Glutamatergic neuron (in vitro differentiated cells): ENCODE data around the gene CXXC5. TPM values are rescaled to one million over a fixed set of nuclear protein-coding genes. Genes with fewer than 3 reads are reported as not detected.

ENCODE experiments used
- DNase-seq: peaks from one replicate; pipeline ENCODE4 v3.0.0; 2022
- H3K27ac Mint-ChIP-seq: one replicate; pipeline ENCODE4 v1.8.0; 2020; ENCODE audit warnings: mild to moderate bottlenecking, mixed read lengths, inconsistent platforms; ENCODE audit not compliant: unreplicated experiment
- H3K27me3 Mint-ChIP-seq: one replicate; pipeline ENCODE4 v1.8.0; 2020; ENCODE audit warnings: mild to moderate bottlenecking, moderate library complexity, mixed read lengths, inconsistent platforms; ENCODE audit not compliant: unreplicated experiment
- H3K36me3 Mint-ChIP-seq: one replicate; pipeline ENCODE4 v1.8.0; 2020; ENCODE audit warnings: mild to moderate bottlenecking, mixed read lengths, inconsistent platforms; ENCODE audit not compliant: unreplicated experiment
- H3K4me1 Mint-ChIP-seq: one replicate; pipeline ENCODE4 v1.8.0; 2020; ENCODE audit warnings: mild to moderate bottlenecking, low read depth, mixed read lengths, inconsistent platforms; ENCODE audit not compliant: unreplicated experiment
- H3K4me3 Mint-ChIP-seq: one replicate; pipeline ENCODE4 v1.8.0; 2020; ENCODE audit warnings: mild to moderate bottlenecking, mixed read lengths, inconsistent platforms; ENCODE audit not compliant: unreplicated experiment
- H3K9me3 Mint-ChIP-seq: one replicate; pipeline ENCODE4 v1.8.0; 2020; ENCODE audit warnings: mild to moderate bottlenecking, moderate library complexity, mixed read lengths, inconsistent platforms; ENCODE audit not compliant: unreplicated experiment
- CTCF ChIP-seq: fragments of 200-600 bp; sonication (generic); IDR thresholded peaks from one replicate; pipeline ENCODE4 v1.5.0; 2021; ENCODE audit not compliant: partially characterized antibody, unreplicated experiment
- total RNA-seq: library from RNA; stranded (reverse); fragmentation: NEBNext Ultra II Directional; extraction: Animal tissue kit (Norgen Biotek cat#: 25700); gene quantifications from one replicate; pipeline ENCODE4 v1.2.1, GENCODE V29; 2021; ENCODE audit not compliant: unreplicated experiment

The CXXC5 gene
- total RNA-seq, 1 donor from 2014 or later, result 130 TPM

GRCh38 chr5:139641116-139642080 lies 6.8 kb upstream of the CXXC5 start:
- no peak for DNase-seq
- Mint-ChIP-seq H3K27me3 (peaks cover 9% of the 10 kb centered on the region), H3K27ac (no peak overlapping the region), H3K4me1 (peaks cover 66% of the 10 kb centered on the region), H3K4me3 (peak overlapping the region; percentile 31), H3K36me3 (no peaks in the 10 kb centered on the region), H3K9me3 (peaks cover 25% of the 10 kb centered on the region)
- no peak for TF ChIP-seq CTCF

- Mint-ChIP-seq H3K27ac (no peak overlapping the region), H3K4me1 (peaks cover 63% of the 10 kb centered on the region), H3K9me3 (peaks cover 29% of the 10 kb centered on the region), H3K4me3 (peak overlapping the region; percentile 31), H3K36me3 (no peaks in the 10 kb centered on the region), H3K27me3 (peaks cover 11% of the 10 kb centered on the region)
- TF ChIP-seq CTCF, result no peak
- DNase-seq, result no peak
Observed at GRCh38 chr5:139642213-139642612, 5.9 kb upstream of the CXXC5 start.

GRCh38 chr5:139642891-139643871 lies 5.0 kb upstream of the CXXC5 start:
- Mint-ChIP-seq H3K9me3 (peaks cover 28% of the 10 kb centered on the region), H3K36me3 (no peaks in the 10 kb centered on the region), H3K4me3 (peak overlapping the region; percentile 79), H3K27ac (peak overlapping the region; percentile 77), H3K27me3 (peaks cover 16% of the 10 kb centered on the region), H3K4me1 (peaks cover 61% of the 10 kb centered on the region)
- no peak for DNase-seq
- no peak for TF ChIP-seq CTCF

GRCh38 chr5:139644001-139644456 lies 4.1 kb upstream of the CXXC5 start:
- Mint-ChIP-seq H3K36me3 (no peaks in the 10 kb centered on the region), H3K27ac (peak overlapping the region; percentile 77), H3K4me1 (peaks cover 55% of the 10 kb centered on the region), H3K4me3 (peak overlapping the region; percentile 79), H3K9me3 (peaks cover 23% of the 10 kb centered on the region), H3K27me3 (peaks cover 11% of the 10 kb centered on the region)
- no peak for DNase-seq
- TF ChIP-seq CTCF, result no peak
